Measurements from ENCODE around the gene METTL13. TPM values are rescaled to one million over a fixed set of nuclear protein-coding genes. Genes with fewer than 3 reads are reported as not detected.

METTL13 gene
- polyA plus RNA-seq, 1 donor (not counting 4 experiments of a cell fraction or from before 2014, with no cell fraction given): 54.0 TPM

- H3K9ac ChIP-seq (ENCODE audit: control insufficient read depth, extremely low read depth, insufficient read depth, low read length): no peak overlapping the region
- no peak overlapping the region for H3K4me2 ChIP-seq (ENCODE audit: control insufficient read depth, extremely low read depth, insufficient read depth, low read depth, low read length)
- no peak overlapping the region for H3K4me3 ChIP-seq (ENCODE audit: control insufficient read depth in 2 of 3, extremely low read depth in 1 of 3, insufficient read depth in 2 of 3, low read depth in 1 of 3, low read length in 3 of 3)
- FAIRE-seq: no peak
- H3K9me3 ChIP-seq (ENCODE audit: control insufficient read depth, low read depth, low read length): no peaks in the 10 kb centered on the region
- H3K36me3 ChIP-seq (ENCODE audit: control insufficient read depth in 2 of 2, extremely low read depth in 1 of 2, insufficient read depth in 2 of 2, low read length in 2 of 2): no peaks in the 10 kb centered on the region
- H2AFZ ChIP-seq (ENCODE audit: control insufficient read depth, low read length): no peak overlapping the region
- H3K9me1 ChIP-seq (ENCODE audit: control insufficient read depth, extremely low read depth, insufficient read depth, low read length): no peaks in the 10 kb centered on the region
- no peak for TF ChIP-seq CTCF (optimal IDR thresholded peaks at IDR 0.05 in 1 of 3, IDR thresholded peaks at IDR 0.05 in 1 of 3, conservative IDR thresholded peaks at IDR 0.05 in 1 of 3; ENCODE audit: extremely low read depth in 1 of 3, insufficient read depth in 2 of 3, low read length in 3 of 3)
- no peak for TF ChIP-seq EZH2 (IDR thresholded peaks at IDR 0.05; ENCODE audit: low read length)
- H3K4me1 ChIP-seq (ENCODE audit: control insufficient read depth, extremely low read depth, insufficient read depth, low read length): no peaks in the 10 kb centered on the region
- no peak for DNase-seq (ENCODE audit: low read depth, low spot score)
- dilution Hi-C loops (cut with MboI; ENCODE audit: extremely low pct_ligation_motif_present, low sequenced_read_pairs): no loop called here
- H3K27me3 ChIP-seq (ENCODE audit: control insufficient read depth, extremely low read depth, insufficient read depth, low read length): no peaks in the 10 kb centered on the region
- H3K27ac ChIP-seq (ENCODE audit: control insufficient read depth, insufficient read depth, low read length): no peak overlapping the region
- H4K20me1 ChIP-seq (ENCODE audit: control insufficient read depth, extremely low read depth, insufficient read depth, low read length): no peaks in the 10 kb centered on the region
- H3K79me2 ChIP-seq (ENCODE audit: control insufficient read depth, insufficient read depth, low read length): no peaks in the 10 kb centered on the region
Observed at GRCh38 chr1:171845998-171846397, 64.5 kb downstream of the METTL13 start.

Small RNA genes lying within 50 kb of the gene (small RNA-seq; reads per million reads assigned to genes)
- 0 reads per million in 3 experiments for gene RF00601 (ENCODE audit: insufficient read length in 3 of 3, low read depth in 3 of 3, low replicate concordance in 1 of 3)

Other genes starting within 250 kb of the METTL13 start
- gene MYOCOS, start 159.4 kb upstream of the METTL13 start, polyA plus RNA-seq: 0.05 TPM in 1 of 3 replicates, not detected in the others
- not detected in 3 replicates for gene MYOC, start 129.0 kb upstream of the METTL13 start, polyA plus RNA-seq
- 6.5 to 12.7 TPM (median 8.2 TPM) in 3 replicates for gene VAMP4, start 39.6 kb upstream of the METTL13 start, polyA plus RNA-seq
- gene DNM3, start 59.8 kb downstream of the METTL13 start, polyA plus RNA-seq: 1.6 to 2.0 TPM (median 1.9 TPM) in 3 replicates